ENCODE results near the gene OTUD5. TPM values are rescaled to one million over a fixed set of nuclear protein-coding genes. Genes with fewer than 3 reads are reported as not detected.
A peak's percentile ranks its signal among the peaks of the same experiment; 100 is the strongest.
"Not testable (repeated sequence)": the region's sequence is repeated elsewhere in the genome, so short reads cannot be mapped to it uniquely, and the experiment has no call there.

The OTUD5 gene
- total RNA-seq, 8 experiments from 2014 or later = 22.0 to 49.8 (median 36.6) TPM

GRCh38 chrX:48983896-48984295 lies 26.5 kb upstream of the OTUD5 start:
- 43 to 100% (median 80%) methylated on average over 1 to 3 of the region's 3 CpGs; no CpG with 5 or more reads in 7 of the 10 experiments for WGBS, 10 experiments
- in situ Hi-C loops (cut with MboI; ENCODE audit: low pct_unique_long_range_greater_than_20kb in 2 of 9, low sequenced_read_pairs in 9 of 9, unreplicated experiment in 9 of 9) = no loop called here
- peak in 1 of 8 experiments; percentile 64 for ATAC-seq (replicated peaks in 6 of 8)
- Histone ChIP-seq H3K27ac (no peak overlapping the region), H3K4me1 (replicated peaks in 1 of 2) (no peaks in the 10 kb centered on the region), H3K4me3 (no peak overlapping the region)

GRCh38 chrX:48983081-48983480 lies 25.7 kb upstream of the OTUD5 start:
- no peaks in the 10 kb centered on the region for H3K4me1 ChIP-seq (replicated peaks in 1 of 2)
- WGBS, 10 experiments = 40 to 94% (median 70%) methylated on average over 1 to 3 of the region's 17 CpGs; no CpG with 5 or more reads in 7 of the 10 experiments
- H3K4me3 ChIP-seq = no peak overlapping the region
- ATAC-seq (replicated peaks in 6 of 8) = no peak
- in situ Hi-C loops (cut with MboI; ENCODE audit: low pct_unique_long_range_greater_than_20kb in 2 of 9, low sequenced_read_pairs in 9 of 9, unreplicated experiment in 9 of 9) = no loop called here
- no peak overlapping the region for H3K27ac ChIP-seq

DNA sequence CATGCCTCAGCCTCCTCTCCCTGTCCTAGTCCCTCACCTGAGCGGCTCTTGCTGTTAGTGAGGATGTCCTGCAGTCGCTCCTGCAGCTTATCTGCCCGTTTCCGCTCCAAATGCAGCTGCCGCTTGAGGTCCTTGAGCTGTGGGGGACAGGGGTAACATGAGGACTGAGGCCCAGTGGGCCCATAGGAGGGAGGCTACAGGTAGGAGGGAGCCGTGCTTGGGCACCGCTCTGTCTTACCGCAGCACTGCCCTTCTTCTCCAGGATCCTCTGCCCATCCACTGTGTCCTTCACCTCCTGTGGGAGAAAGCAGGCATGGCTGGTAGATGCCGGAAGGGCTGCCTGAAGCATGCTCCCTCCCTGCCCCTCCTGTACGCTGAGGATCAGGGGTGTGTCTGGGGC lies 23.8 kb upstream of the OTUD5 start:
- no peak overlapping the region for H3K4me3 ChIP-seq
- H3K4me1 ChIP-seq (replicated peaks in 1 of 2) = no peaks in the 10 kb centered on the region
- H3K27ac ChIP-seq = no peak overlapping the region
- 40 to 100% (median 83%) methylated on average over 1 to 4 of the region's 10 CpGs; no CpG with 5 or more reads in 5 of the 10 experiments for WGBS, 10 experiments
- no peak for ATAC-seq (replicated peaks in 6 of 8)
- in situ Hi-C loops (cut with MboI; ENCODE audit: low pct_unique_long_range_greater_than_20kb in 2 of 9, low sequenced_read_pairs in 9 of 9, unreplicated experiment in 9 of 9) = no loop called here

DNA sequence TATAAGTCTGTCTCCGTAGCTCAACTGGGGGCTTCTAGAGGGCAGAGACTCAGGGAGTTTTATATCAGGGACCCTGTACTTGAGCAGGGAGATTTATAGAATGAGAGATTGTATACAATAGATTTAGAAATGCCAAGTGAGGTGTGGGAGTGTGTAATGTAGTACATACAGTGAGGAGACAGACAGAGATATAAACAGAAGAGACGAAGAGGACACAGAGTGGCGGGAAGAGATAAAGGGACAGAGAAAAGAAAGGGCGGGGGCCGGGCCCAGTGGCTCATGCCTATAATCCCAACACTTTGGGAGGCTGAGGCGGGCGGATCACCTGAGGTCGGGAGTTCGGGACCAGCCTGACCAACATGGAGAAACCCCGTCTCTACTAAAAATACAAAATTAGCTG lies 22.9 kb upstream of the OTUD5 start:
- H3K4me1 ChIP-seq (replicated peaks in 1 of 2); ATAC-seq (replicated peaks in 6 of 8); H3K4me3 ChIP-seq; in situ Hi-C loops (cut with MboI; ENCODE audit: low pct_unique_long_range_greater_than_20kb in 2 of 9, low sequenced_read_pairs in 9 of 9, unreplicated experiment in 9 of 9); H3K27ac ChIP-seq: not testable (repeated sequence)
- 47 to 100% (median 93%) methylated on average over 2 to 4 of the region's 10 CpGs; no CpG with 5 or more reads in 7 of the 10 experiments for WGBS, 10 experiments

DNA sequence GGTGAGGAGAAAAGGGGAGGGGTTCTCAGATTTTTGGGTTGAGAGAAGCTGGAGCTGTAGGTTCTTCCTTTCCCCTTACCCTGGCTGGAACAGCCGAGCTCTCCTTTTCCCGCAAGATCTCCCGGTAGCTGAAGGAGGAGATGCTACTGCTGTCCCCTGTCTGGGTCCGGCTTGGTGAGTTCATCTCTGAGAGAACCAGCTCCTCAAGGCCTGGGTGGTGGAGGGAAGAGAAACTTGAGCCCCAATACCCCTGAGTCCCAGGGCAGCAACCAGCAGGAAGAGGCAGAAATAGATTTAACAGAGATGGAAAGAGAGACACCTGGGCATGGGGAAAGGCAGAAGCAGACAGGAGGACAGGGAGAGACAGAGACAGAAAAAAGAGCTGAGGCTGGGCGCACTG lies 20.8 kb upstream of the OTUD5 start:
- Histone ChIP-seq H3K4me3 (no peak overlapping the region), H3K4me1 (replicated peaks in 1 of 2) (no peaks in the 10 kb centered on the region), H3K27ac (no peak overlapping the region)
- in situ Hi-C loops (cut with MboI; ENCODE audit: low pct_unique_long_range_greater_than_20kb in 2 of 9, low sequenced_read_pairs in 9 of 9, unreplicated experiment in 9 of 9) = no loop called here
- ATAC-seq (replicated peaks in 6 of 8) = no peak
- 58 to 64% methylated on average over 2 of the region's 5 CpGs; no CpG with 5 or more reads in 8 of the 10 experiments for WGBS, 10 experiments

- Histone ChIP-seq H3K4me3 (no peak overlapping the region), H3K27ac (no peak overlapping the region), H3K4me1 (replicated peaks in 1 of 2) (peaks cover 3 to 11% of the 10 kb centered on the region in 2 donors)
- no peak for ATAC-seq (replicated peaks in 6 of 8)
- WGBS, 10 experiments = no CpG with 5 or more reads among the region's 6 CpGs
- in situ Hi-C loops (cut with MboI; ENCODE audit: low pct_unique_long_range_greater_than_20kb in 2 of 9, low sequenced_read_pairs in 9 of 9, unreplicated experiment in 9 of 9) = no loop called here
These were observed 18.7 kb upstream of the OTUD5 start for GRCh38 chrX:48976086-48976485.

DNA sequence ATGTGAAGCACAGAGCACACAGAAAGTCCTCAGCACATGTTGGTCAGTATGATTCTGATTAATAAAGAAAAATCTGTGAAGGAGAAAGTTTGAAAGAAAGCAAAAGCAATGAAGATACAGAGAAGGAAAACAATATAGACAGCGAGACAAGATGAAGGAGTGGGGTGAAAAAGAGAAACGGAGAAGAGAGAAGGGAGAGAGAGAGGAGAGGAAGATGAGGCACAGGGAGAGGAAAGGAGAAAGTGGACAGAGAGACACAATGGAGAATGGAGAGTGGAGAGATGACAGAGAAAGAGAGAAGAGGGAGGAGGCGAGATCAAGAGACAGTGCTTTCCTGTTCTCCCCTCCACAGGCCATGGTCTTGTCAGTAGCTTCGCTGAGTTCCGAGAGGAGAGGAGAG lies 18.1 kb upstream of the OTUD5 start:
- 42 to 92% (median 88%) methylated on average over 1 to 5 of the region's 5 CpGs; no CpG with 5 or more reads in 3 of the 10 experiments for WGBS, 10 experiments
- Histone ChIP-seq H3K4me3 (no peak overlapping the region), H3K27ac (no peak overlapping the region), H3K4me1 (replicated peaks in 1 of 2) (peaks cover 3 to 11% of the 10 kb centered on the region in 2 donors)
- in situ Hi-C loops (cut with MboI; ENCODE audit: low pct_unique_long_range_greater_than_20kb in 2 of 9, low sequenced_read_pairs in 9 of 9, unreplicated experiment in 9 of 9) = no loop called here
- no peak for ATAC-seq (replicated peaks in 6 of 8)

DNA sequence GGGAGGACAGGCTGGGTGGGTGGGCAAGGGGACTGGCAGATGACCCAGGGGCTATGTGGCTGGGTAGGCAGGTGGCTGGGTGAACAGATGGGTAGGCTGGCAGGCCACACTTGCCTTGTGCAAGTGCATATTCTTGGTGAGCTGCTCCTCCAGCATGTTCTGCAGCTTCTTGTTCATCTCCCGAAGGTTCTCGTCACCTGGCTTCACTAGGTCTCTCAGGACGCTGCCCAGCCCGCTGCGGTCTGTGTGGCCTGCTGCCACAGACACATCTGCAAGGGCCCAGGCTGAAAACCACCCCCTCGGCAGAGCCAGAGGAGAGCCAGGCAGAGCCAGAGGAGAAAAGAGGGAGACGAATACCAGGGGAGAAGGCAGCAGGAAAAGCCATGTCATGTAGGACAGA lies 17.6 kb upstream of the OTUD5 start:
- in situ Hi-C loops (cut with MboI; ENCODE audit: low pct_unique_long_range_greater_than_20kb in 2 of 9, low sequenced_read_pairs in 9 of 9, unreplicated experiment in 9 of 9) = no loop called here
- no peak overlapping the region for H3K27ac ChIP-seq
- no peak overlapping the region for H3K4me3 ChIP-seq
- 44% methylated on average over 3 of the region's 7 CpGs; no CpG with 5 or more reads in 9 of the 10 experiments for WGBS, 10 experiments
- no peak for ATAC-seq (replicated peaks in 6 of 8)
- H3K4me1 ChIP-seq (replicated peaks in 1 of 2) = peaks cover 3 to 11% of the 10 kb centered on the region in 2 donors

DNA sequence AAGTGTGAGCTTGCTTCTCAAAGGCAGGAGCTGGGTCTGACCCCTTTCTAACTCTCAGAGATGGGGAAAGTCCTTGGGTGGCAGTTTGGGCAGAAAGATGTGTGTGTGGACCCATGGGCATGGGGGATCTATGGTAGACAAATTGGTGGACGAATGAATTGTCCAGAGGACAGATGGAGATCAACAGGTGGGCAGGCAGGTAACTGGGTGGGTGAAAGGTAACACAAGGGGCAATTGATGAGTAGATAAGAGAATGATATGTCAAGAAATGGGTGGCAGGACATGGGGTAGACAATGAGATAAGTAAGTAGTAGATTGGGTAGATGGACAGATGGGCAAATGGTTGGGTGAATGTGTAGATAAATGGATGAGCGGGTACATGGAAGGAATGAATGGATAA lies 17.2 kb upstream of the OTUD5 start:
- Histone ChIP-seq H3K4me1 (replicated peaks in 1 of 2) (peaks cover 3 to 11% of the 10 kb centered on the region in 2 donors), H3K4me3 (no peak overlapping the region), H3K27ac (no peak overlapping the region)
- 48 to 100% (median 67%) methylated on average over 1 to 2 of the region's 2 CpGs; no CpG with 5 or more reads in 7 of the 10 experiments for WGBS, 10 experiments
- in situ Hi-C loops (cut with MboI; ENCODE audit: low pct_unique_long_range_greater_than_20kb in 2 of 9, low sequenced_read_pairs in 9 of 9, unreplicated experiment in 9 of 9) = no loop called here
- no peak for ATAC-seq (replicated peaks in 6 of 8)

GRCh38 chrX:48974033-48974432 lies 16.6 kb upstream of the OTUD5 start:
- ATAC-seq (replicated peaks in 6 of 8) = no peak
- H3K4me1 ChIP-seq (replicated peaks in 1 of 2) = peaks cover 3 to 11% of the 10 kb centered on the region in 2 donors
- no peak overlapping the region for H3K27ac ChIP-seq
- H3K4me3 ChIP-seq = no peak overlapping the region
- in situ Hi-C loops (cut with MboI; ENCODE audit: low pct_unique_long_range_greater_than_20kb in 2 of 9, low sequenced_read_pairs in 9 of 9, unreplicated experiment in 9 of 9) = no loop called here
- WGBS, 10 experiments = 42% methylated on average over 2 of the region's 3 CpGs; no CpG with 5 or more reads in 9 of the 10 experiments

DNA sequence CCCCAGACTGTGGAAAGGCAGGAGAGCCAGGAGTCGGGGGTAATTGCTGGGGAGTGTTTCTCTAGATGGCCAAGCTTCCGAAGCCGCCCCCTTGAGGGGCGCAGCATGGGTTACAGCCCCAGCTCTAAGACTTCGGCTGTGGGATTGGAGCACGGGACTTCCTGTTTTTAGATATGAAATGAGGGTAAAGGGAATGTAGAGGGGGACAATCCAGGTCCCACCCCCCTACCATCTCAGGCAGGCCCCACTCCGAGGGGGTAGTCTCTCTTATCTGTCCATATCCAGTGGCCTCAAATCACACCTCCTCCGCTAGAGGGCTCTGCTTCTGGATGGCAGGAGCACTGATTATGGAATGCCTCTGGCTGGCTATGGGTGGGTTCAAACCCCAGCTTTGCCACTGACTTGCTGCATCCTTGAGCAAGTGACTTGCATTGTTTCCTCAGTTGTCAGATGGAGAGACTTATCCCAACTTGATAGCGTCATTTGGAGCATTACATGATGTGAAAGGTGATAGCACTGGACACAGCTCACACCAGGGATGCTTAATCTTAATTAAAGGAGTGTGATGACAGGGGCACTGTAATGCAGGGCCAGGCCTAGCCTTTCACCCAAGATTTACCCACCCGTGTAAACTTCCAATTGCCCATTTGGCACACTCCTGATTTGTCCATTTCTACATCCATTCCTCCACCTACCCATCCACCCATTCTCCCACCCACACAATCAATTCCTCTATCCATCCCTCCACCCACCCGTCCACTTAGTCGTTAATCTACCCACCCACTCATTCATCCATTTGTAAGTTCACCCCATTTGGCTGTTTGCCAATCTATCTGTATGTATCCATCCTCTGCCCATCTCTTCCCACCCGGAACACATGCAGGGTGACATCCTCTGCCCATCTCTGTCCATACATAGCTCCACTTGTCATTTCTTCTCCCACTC lies 15.1 kb upstream of the OTUD5 start:
- in situ Hi-C loops (cut with MboI; ENCODE audit: low pct_unique_long_range_greater_than_20kb in 2 of 9, low sequenced_read_pairs in 9 of 9, unreplicated experiment in 9 of 9) = no loop called here
- ATAC-seq (replicated peaks in 6 of 8) = peak; percentile 34 to 72 (median 57)
- Histone ChIP-seq H3K27ac (no peak overlapping the region), H3K4me1 (replicated peaks in 1 of 2) (peaks cover 3 to 11% of the 10 kb centered on the region in 2 donors), H3K4me3 (peak overlapping the region in 1 of 5 donors; percentile 15)
- 24 to 60% (median 47%) methylated on average over 1 to 3 of the region's 13 CpGs; no CpG with 5 or more reads in 6 of the 10 experiments for WGBS, 10 experiments

DNA sequence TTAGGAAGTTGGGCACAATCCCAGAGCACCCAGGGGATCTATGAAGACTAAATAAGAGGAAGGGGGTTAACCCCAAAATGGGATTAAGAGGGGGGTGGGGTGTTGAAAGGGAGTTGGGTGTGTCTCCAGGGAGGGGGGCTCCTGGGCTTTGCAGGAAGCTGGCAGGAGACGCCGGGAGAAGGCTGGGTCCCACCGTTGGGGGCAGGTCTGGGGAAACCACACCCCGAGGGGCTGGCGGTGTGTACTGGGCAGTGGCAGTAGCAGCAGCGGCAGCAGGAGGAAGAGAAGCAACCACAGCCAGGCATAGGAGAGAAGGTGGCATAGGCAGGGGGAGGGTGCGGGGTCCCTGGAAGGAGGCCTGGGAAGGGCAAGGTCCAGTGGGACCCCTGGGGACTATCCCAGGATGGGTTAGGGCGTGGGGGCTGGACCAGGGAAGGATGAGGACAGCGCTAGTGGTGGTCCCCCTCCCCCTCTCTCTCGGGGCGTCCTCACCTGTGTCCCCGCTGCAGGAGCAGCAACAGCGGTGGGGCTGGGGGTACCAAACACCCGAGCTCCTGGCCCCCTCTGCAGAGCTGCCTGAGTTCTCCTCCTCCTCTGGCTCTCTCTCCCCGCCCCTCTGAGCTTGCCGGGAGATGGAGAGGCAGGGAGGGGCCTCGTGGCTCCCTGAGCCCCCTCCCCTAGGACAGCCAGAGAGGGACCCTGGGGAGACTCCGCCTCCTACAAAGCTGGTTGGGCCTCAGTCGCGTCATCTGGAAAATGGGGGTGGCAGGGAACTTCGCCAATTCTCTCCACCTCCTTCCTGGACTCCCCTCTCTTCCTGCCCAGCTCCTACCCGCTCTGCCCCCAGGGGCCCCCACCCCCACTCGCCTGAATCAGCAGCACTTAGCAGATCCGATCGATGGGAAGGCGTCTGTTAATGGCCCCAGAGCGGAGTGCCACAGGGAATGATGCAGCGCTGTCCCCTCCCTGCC lies 14.1 kb upstream of the OTUD5 start, which contains the start of gene KCND1:
Gene KCND1, minus strand, starts transcription at position 596 of the 971 bp plus-strand sequence. CDS start 1,573 bp downstream, outside the sequence.
- Histone ChIP-seq H3K4me3 (peak within 1 kb of the TSS in 1 of 5 donors; percentile 15), H3K27ac (no peak within 1 kb of the TSS), H3K4me1 (replicated peaks in 1 of 2) (peaks cover 3 to 11% of the 10 kb centered on the region in 2 donors)
- 15 to 20% methylated on average over 3 to 6 of the region's 28 CpGs; no CpG with 5 or more reads in 8 of the 10 experiments for WGBS, 10 experiments
- peak; percentile 50 to 83 (median 74) for ATAC-seq (replicated peaks in 6 of 8)
- in situ Hi-C loops (cut with MboI; ENCODE audit: low pct_unique_long_range_greater_than_20kb in 2 of 9, low sequenced_read_pairs in 9 of 9, unreplicated experiment in 9 of 9) = no loop called here

All from motor neuron (in vitro differentiated cells).